Subcutaneous abdominal adipose tissue (tissue), 5 donors: ENCODE measurements around the gene KIF6.

Experiments used
- H3K27ac ChIP-seq: one replicate; pipeline ENCODE4 v1.7.0; 2013; ENCODE audit warnings: low read depth, mild to moderate bottlenecking, inconsistent platforms, low read length, moderate library complexity
- H3K27me3 ChIP-seq, 5 donors: one replicate each; pipeline ENCODE4 v1.7.0; 2013; ENCODE audit warnings: low read length in 5 of 5, inconsistent platforms in 1 of 5; ENCODE audit not compliant: control insufficient read depth in 5 of 5, insufficient read depth in 4 of 5
- H3K36me3 ChIP-seq, 5 donors: one replicate each; pipeline ENCODE4 v1.7.0; 2013; ENCODE audit warnings: low read length in 5 of 5; ENCODE audit not compliant: control insufficient read depth in 5 of 5, insufficient read depth in 5 of 5
- H3K4me1 ChIP-seq, 5 donors: one replicate each; pipeline ENCODE4 v1.7.0; 2013; ENCODE audit warnings: low read length in 5 of 5, mild to moderate bottlenecking in 3 of 5, moderate library complexity in 1 of 5; ENCODE audit not compliant: control insufficient read depth in 5 of 5, insufficient read depth in 5 of 5
- H3K4me3 ChIP-seq, 5 donors: one replicate each; pipeline ENCODE4 v1.7.0; 2013; ENCODE audit warnings: low read length in 5 of 5, low read depth in 1 of 5
- H3K9ac ChIP-seq, 5 donors: one replicate each; pipeline ENCODE4 v1.7.0; 2013; ENCODE audit warnings: low read length in 5 of 5, mild to moderate bottlenecking in 4 of 5, moderate library complexity in 3 of 5
- H3K9me3 ChIP-seq, 5 donors: one replicate each; pipeline ENCODE4 v1.7.0; 2013; ENCODE audit warnings: low read length in 5 of 5; ENCODE audit not compliant: control insufficient read depth in 5 of 5
- donor health status: healthy.
- donor health status: healthy.
- donor health status: healthy.
- donor health status: healthy.
- donor health status: healthy.

The KIF6 gene

GRCh38 chr6:39576556-39577303, 148.5 kb downstream of the KIF6 start:
- Histone ChIP-seq H3K27me3 (no peaks in the 10 kb centered on the region), H3K36me3 (no peaks in the 10 kb centered on the region), H3K4me1 (no peaks in the 10 kb centered on the region), H3K4me3 (no peak overlapping the region), H3K9ac (no peak overlapping the region), H3K27ac (no peak overlapping the region), H3K9me3 (peaks cover 0 to 2% (median 0%) of the 10 kb centered on the region in 5 donors)

GRCh38 chr6:39574991-39575390, 150.2 kb downstream of the KIF6 start:
- no peak overlapping the region for H3K9ac ChIP-seq
- no peak overlapping the region for H3K4me3 ChIP-seq
- peaks cover 0 to 2% (median 0%) of the 10 kb centered on the region in 5 donors for H3K9me3 ChIP-seq
- H3K27me3 ChIP-seq: no peaks in the 10 kb centered on the region
- H3K4me1 ChIP-seq: no peaks in the 10 kb centered on the region
- H3K36me3 ChIP-seq: no peaks in the 10 kb centered on the region
- no peak overlapping the region for H3K27ac ChIP-seq

- no peak overlapping the region for H3K27ac ChIP-seq
- no peak overlapping the region for H3K9ac ChIP-seq
- no peak overlapping the region for H3K4me3 ChIP-seq
- no peaks in the 10 kb centered on the region for H3K36me3 ChIP-seq
- peaks cover 0 to 2% (median 0%) of the 10 kb centered on the region in 5 donors for H3K9me3 ChIP-seq
- H3K27me3 ChIP-seq: no peaks in the 10 kb centered on the region
- H3K4me1 ChIP-seq: peaks cover 0 to 5% (median 3%) of the 10 kb centered on the region in 5 donors
Observed at GRCh38 chr6:39573541-39573940, 151.7 kb downstream of the KIF6 start.

GRCh38 chr6:39572661-39573340, 152.4 kb downstream of the KIF6 start:
- Histone ChIP-seq H3K4me3 (no peak overlapping the region), H3K4me1 (peaks cover 0 to 5% (median 3%) of the 10 kb centered on the region in 5 donors), H3K27ac (no peak overlapping the region), H3K9me3 (peaks cover 0 to 2% (median 0%) of the 10 kb centered on the region in 5 donors), H3K9ac (no peak overlapping the region), H3K36me3 (no peaks in the 10 kb centered on the region), H3K27me3 (no peaks in the 10 kb centered on the region)

GRCh38 chr6:39568896-39569295, 156.3 kb downstream of the KIF6 start:
- Histone ChIP-seq H3K4me3 (no peak overlapping the region), H3K27ac (no peak overlapping the region), H3K4me1 (peaks cover 0 to 9% (median 3%) of the 10 kb centered on the region in 5 donors), H3K36me3 (no peaks in the 10 kb centered on the region), H3K9ac (no peak overlapping the region), H3K9me3 (no peaks in the 10 kb centered on the region), H3K27me3 (no peaks in the 10 kb centered on the region)

GRCh38 chr6:39567091-39567490, 158.1 kb downstream of the KIF6 start:
- Histone ChIP-seq H3K9ac (no peak overlapping the region), H3K36me3 (no peaks in the 10 kb centered on the region), H3K4me1 (peaks cover 0 to 9% (median 3%) of the 10 kb centered on the region in 5 donors), H3K4me3 (no peak overlapping the region), H3K9me3 (no peaks in the 10 kb centered on the region), H3K27ac (no peak overlapping the region), H3K27me3 (no peaks in the 10 kb centered on the region)

- Histone ChIP-seq H3K36me3 (no peaks in the 10 kb centered on the region), H3K4me1 (peaks cover 0 to 9% (median 3%) of the 10 kb centered on the region in 5 donors), H3K27ac (no peak overlapping the region), H3K9ac (no peak overlapping the region), H3K9me3 (no peaks in the 10 kb centered on the region), H3K27me3 (no peaks in the 10 kb centered on the region), H3K4me3 (no peak overlapping the region)
Observed at GRCh38 chr6:39566456-39566855, 158.8 kb downstream of the KIF6 start.

- Histone ChIP-seq H3K9me3 (no peaks in the 10 kb centered on the region), H3K27me3 (no peaks in the 10 kb centered on the region), H3K9ac (no peak overlapping the region), H3K27ac (no peak overlapping the region), H3K4me1 (peaks cover 0 to 9% (median 3%) of the 10 kb centered on the region in 5 donors), H3K4me3 (no peak overlapping the region), H3K36me3 (no peaks in the 10 kb centered on the region)
Observed at GRCh38 chr6:39565956-39566355, 159.3 kb downstream of the KIF6 start.

- H3K27me3 ChIP-seq: no peaks in the 10 kb centered on the region
- no peaks in the 10 kb centered on the region for H3K36me3 ChIP-seq
- H3K9ac ChIP-seq: no peak overlapping the region
- H3K27ac ChIP-seq: no peak overlapping the region
- no peak overlapping the region for H3K4me3 ChIP-seq
- H3K4me1 ChIP-seq: peaks cover 0 to 6% (median 3%) of the 10 kb centered on the region in 5 donors
- no peaks in the 10 kb centered on the region for H3K9me3 ChIP-seq
Observed at GRCh38 chr6:39563566-39564311, 161.5 kb downstream of the KIF6 start.
